ENCODE measurements around the gene SPDL1.
A peak's percentile ranks its signal among the peaks of the same experiment; 100 is the strongest.

SPDL1 gene

GRCh38 chr5:169629847-169630548 is 46.4 kb downstream of the SPDL1 start:
- DNase-seq (ENCODE audit: low read depth in 2 of 2), result no peak

DNA sequence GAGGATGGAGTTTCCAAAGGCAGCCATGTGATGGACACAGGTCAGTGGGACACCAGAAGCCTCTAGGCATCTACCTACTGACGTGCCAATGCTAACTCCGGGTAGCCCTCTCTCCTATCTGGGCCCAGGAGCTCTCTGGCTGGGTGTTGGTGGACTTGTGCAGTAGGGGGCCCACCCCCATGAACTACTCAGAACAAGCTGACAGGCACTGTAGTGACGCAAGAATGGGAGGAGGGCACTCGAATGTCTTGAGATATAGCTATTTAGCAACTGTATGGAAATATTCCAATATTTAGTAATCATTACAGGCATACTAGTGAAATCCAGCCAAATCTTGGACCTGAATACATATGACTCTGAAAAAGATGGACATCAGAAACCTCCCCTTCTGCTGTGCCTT is 47.8 kb downstream of the SPDL1 start:
- DNase-seq (ENCODE audit: low read depth in 2 of 2), result no peak

- no peak for DNase-seq (ENCODE audit: low read depth in 2 of 2)
Measured at GRCh38 chr5:169632946-169633345, 49.4 kb downstream of the SPDL1 start.

DNA sequence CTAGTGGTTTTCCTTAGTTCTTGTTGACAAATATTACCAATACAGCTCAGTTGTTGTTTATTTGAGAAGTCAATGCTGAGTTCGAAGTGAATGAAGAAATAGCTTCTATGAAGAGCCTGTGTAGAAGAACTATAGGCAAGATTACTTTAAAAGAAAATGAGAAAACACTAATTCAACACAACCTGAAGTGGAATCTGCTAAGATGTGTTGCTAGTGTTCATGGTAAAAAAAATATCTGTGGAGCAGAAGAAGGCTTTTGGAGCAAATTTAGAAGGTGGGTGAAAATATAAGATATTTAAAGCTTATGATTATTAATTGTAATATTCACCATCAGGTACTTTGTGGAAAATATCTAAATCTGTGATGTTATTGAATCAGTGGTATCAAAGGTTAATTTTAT is 51.0 kb downstream of the SPDL1 start:
- DNase-seq (ENCODE audit: low read depth in 2 of 2), result no peak

GRCh38 chr5:169635936-169636335 is 52.4 kb downstream of the SPDL1 start:
- no peak for DNase-seq (ENCODE audit: low read depth in 2 of 2)

DNA sequence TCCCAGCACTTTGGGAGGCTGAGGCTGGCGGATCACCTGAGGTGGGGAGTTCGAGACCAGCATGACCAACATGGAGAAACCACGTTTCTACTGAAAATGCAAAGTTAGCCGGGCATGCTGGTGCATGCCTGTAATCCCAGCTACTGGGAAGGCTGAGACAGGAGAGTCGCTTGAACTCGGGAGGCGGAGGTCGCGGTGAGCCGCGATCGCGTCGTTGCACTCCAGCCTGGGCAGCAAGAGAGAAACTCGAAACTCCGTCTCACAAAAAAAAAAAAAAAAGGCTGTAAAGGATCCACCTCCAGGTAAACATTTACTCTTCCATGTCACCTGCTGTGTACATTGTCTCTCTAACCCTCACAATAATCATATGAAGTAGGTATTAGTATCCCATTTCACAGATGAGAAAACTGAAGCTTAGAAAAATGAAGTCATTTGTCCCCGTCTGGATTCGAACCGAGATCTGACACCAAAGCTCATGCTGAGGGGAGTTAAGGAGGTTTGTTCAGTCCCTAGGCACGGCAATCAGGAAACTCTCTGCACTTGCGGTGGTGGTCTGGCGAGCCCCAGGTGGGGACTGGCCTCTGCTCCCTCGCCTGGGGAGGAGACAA is 53.0 kb downstream of the SPDL1 start:
- DNase-seq (ENCODE audit: low read depth in 2 of 2), result no peak

- peak in 1 of 2 donors; percentile 25 for DNase-seq (ENCODE audit: low read depth in 2 of 2)
Measured at GRCh38 chr5:169637085-169637548, 53.5 kb downstream of the SPDL1 start, which contains the start of gene DOCK2. Gene DOCK2, plus strand, starts transcription at chr5:169637275. Its CDS starts 52 bp downstream, at chr5:169637327.

GRCh38 chr5:169637549-169638121 is 54.1 kb downstream of the SPDL1 start:
- peak in 1 of 2 donors; percentile 30 for DNase-seq (ENCODE audit: low read depth in 2 of 2)

GRCh38 chr5:169641253-169641652 is 57.7 kb downstream of the SPDL1 start:
- no peak for DNase-seq (ENCODE audit: low read depth in 2 of 2)

DNA sequence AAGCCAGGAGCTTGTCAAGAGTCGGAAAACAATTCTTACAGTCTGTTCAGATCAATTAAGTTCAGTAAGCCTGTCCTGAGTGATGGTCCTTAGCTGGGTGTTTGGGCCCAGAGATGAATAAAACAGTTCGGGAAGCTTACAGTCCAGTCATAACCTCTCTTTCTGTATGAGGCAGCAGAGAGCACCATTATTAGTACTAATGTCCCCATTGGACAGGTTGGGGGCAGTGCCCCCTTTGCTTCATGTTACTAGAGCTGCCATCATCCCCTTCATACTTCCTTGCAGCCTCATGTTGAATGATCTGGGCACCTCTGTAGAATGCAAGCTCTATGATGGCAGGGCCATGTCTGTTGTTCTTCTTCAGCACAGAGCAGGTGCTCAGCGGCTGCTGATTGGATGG is 63.3 kb downstream of the SPDL1 start:
- DNase-seq (ENCODE audit: low read depth in 2 of 2), result no peak

- DNase-seq (ENCODE audit: low read depth in 2 of 2), result no peak
Measured at GRCh38 chr5:169647566-169647965, 64.0 kb downstream of the SPDL1 start.

GRCh38 chr5:169648725-169649310 is 65.2 kb downstream of the SPDL1 start:
- DNase-seq (ENCODE audit: low read depth in 2 of 2), result no peak

- DNase-seq (ENCODE audit: low read depth in 2 of 2), result no peak
Measured at GRCh38 chr5:169649486-169649885, 65.9 kb downstream of the SPDL1 start.

DNA sequence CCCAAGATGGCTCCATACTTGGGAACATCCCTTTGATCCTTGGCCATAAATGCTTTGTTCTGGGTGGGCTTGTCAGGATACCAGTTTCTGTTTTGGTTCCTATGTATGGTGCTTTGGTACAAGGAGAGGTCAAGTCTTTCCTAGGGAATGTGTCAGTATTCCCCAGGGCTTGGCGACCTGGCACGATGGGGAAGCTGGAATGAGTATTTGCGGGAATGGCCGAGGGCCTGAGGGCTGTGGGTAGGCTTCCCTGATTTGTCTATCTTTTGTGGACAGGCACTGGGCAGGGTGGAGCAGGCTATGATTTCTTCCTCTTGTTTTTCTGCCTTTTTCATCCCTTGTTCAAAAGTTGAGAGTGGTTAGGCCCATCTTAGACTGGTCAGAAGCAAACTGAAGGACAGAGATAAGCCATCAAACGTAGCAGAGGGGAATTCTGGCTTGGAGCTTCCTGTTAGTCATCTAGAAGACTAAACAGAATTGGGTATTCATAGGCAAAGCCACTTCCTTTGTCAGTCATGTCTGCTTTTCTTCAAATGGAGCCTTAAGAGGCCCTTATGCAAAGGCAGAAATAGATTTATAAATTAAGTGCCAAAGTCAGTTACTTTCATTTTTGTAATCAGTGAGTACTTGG is 67.2 kb downstream of the SPDL1 start:
- no peak for DNase-seq (ENCODE audit: low read depth in 2 of 2)

DNA sequence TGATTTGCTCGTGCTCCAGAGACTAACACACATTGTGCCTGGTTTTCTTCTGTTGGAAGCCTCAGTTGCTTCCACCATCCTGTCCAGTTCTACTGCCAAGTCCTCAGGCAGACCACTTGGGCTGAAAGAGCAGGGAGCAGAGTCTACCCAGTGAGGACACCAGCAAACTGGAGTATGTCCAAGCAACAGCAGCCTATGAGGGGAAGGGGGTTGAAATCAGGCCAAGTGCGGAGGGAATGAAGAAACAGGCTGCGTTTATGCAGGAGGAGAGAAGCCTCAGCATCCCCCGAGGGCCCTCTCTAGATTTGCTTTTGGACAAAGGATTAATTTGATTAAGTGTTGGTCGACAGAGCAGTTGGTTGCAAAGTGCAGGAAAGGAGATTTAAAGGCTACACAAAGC is 68.0 kb downstream of the SPDL1 start:
- no peak for DNase-seq (ENCODE audit: low read depth in 2 of 2)

DNA sequence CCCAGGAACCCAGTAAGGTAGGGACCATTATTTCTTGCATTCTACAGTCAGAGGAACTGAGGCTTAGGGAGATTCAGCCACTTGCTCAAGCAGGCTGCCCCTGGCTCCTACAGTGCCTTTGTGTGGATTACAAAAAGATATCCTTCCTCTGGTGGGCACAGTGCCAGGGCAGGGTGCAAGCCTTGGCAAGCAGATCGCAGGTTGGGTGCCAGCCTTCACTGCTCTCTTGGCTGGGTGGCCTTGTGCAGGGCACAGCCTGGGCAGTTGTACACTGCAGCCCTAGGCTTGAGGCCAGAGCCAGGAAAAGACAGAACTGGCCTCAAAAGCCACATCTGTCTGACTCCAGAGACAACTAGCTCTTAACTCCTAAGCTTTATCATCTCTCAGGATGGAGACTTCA is 68.5 kb downstream of the SPDL1 start:
- no peak for DNase-seq (ENCODE audit: low read depth in 2 of 2)

DNA sequence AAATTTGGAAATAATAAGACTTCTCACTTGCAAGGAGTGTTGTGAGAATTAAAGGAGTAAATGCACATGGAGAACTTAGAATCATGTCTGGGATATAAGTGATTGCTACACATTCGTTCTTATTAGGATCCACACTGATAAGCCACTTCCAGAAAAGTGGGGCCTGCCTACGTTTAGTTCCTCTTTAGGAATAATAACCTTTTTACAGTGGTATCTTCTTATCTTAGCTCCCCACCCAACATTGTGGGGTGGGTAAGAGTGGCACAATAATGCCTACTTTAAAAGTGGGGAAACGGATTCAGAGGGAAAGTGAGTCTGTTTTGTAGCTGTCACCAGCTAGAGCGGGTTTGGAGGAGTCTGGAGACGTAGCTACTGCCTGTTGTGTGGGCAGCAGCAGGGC is 69.5 kb downstream of the SPDL1 start:
- DNase-seq (ENCODE audit: low read depth in 2 of 2), result no peak
